Upper lobe of left lung (tissue), 4 donors: ENCODE measurements around the gene TNRC6C.

ENCODE experiments used
- POLR2AphosphoS5 ChIP-seq, 2 donors: sonication (generic); formaldehyde crosslinking; IDR thresholded peaks; one replicate each; pipeline ENCODE4 v1.5.1; 2017; ENCODE audit warnings: antibody characterized with exemption in 2 of 2
- TF ChIP-seq, protein P1 (sequence below), 6 experiments: fragments of 450-650 bp in 4 of 6; fragments of 200-600 bp in 2 of 6; sonication (generic) in 2 of 6; IDR thresholded peaks; one replicate each; pipeline ENCODE4 v1.5.1; 2016 to 2019; ENCODE audit warnings: antibody characterized with exemption in 6 of 6

GRCh38 chr17:78058001-78058400, 99.5 kb downstream of the TNRC6C start:
- TF ChIP-seq, protein P1, sequence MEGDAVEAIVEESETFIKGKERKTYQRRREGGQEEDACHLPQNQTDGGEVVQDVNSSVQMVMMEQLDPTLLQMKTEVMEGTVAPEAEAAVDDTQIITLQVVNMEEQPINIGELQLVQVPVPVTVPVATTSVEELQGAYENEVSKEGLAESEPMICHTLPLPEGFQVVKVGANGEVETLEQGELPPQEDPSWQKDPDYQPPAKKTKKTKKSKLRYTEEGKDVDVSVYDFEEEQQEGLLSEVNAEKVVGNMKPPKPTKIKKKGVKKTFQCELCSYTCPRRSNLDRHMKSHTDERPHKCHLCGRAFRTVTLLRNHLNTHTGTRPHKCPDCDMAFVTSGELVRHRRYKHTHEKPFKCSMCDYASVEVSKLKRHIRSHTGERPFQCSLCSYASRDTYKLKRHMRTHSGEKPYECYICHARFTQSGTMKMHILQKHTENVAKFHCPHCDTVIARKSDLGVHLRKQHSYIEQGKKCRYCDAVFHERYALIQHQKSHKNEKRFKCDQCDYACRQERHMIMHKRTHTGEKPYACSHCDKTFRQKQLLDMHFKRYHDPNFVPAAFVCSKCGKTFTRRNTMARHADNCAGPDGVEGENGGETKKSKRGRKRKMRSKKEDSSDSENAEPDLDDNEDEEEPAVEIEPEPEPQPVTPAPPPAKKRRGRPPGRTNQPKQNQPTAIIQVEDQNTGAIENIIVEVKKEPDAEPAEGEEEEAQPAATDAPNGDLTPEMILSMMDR (IDR thresholded peaks at IDR 0.05) = no peak
- TF ChIP-seq POLR2AphosphoS5 (IDR thresholded peaks at IDR 0.05) = no peak
